ENCODE results near the gene KLHL18.

DNA sequence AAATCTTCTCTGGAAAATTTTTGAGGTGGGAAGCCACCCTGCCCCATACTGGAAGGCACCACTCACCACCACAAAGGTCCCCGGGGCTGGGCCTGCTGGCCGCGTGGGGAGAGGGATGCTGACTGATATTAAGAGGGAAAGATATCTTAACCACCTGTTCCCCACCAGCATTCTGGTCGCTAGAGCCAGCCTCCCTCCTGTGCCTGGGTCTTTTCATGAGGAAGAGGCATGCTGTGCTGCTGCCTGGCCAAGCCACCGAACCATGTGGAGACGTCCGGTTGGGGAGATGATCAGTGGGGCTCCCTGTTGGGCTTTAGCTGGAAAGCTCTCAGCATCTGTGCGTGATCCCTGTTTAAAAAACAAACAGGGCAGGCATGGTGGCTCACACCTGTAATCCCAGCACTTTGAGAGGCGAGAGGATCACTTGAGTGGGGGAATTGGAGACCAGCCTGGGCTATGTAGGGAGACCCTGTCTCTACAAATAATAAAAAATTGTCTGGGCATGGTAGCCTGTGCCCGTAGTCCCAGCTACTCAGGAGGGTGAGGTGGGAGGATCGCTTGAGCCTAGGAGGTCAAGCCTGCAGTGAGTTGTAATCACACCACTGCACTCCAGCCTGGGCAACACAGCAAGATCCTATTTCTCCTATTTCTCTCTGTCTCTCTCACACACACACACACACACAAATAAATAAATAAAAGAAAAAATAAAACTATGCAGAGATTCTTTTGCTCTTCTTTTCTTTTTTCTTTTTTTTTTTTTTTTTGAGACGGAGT is 1.0 kb downstream of the KLHL18 start:
- TF ChIP-seq POLR2AphosphoS5 (IDR thresholded peaks at IDR 0.05) = no peak
- TF ChIP-seq, protein P1, sequence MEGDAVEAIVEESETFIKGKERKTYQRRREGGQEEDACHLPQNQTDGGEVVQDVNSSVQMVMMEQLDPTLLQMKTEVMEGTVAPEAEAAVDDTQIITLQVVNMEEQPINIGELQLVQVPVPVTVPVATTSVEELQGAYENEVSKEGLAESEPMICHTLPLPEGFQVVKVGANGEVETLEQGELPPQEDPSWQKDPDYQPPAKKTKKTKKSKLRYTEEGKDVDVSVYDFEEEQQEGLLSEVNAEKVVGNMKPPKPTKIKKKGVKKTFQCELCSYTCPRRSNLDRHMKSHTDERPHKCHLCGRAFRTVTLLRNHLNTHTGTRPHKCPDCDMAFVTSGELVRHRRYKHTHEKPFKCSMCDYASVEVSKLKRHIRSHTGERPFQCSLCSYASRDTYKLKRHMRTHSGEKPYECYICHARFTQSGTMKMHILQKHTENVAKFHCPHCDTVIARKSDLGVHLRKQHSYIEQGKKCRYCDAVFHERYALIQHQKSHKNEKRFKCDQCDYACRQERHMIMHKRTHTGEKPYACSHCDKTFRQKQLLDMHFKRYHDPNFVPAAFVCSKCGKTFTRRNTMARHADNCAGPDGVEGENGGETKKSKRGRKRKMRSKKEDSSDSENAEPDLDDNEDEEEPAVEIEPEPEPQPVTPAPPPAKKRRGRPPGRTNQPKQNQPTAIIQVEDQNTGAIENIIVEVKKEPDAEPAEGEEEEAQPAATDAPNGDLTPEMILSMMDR (IDR thresholded peaks at IDR 0.05) = no peak
- no peak for TF ChIP-seq EP300 (IDR thresholded peaks at IDR 0.05)

All from sigmoid colon (tissue), 4 donors.